GM18507 (cell line): ENCODE data around the gene MGRN1.

ENCODE experiments used
- DNase-seq: peaks from one replicate; pipeline ENCODE4 v3.0.0; 2011; ENCODE audit warnings: low read depth; ENCODE audit not compliant: insufficient read length; ENCODE audit errors: extremely low spot score
- FAIRE-seq: peaks from 2 replicates; lab custom pipeline; 2011; peaks lifted over from hg19 to GRCh38; lab: Jason Lieb, UNC

MGRN1 gene

GRCh38 chr16:4648917-4649316 is 24.3 kb downstream of the MGRN1 start:
- DNase-seq (no peak), FAIRE-seq (no peak)

DNA sequence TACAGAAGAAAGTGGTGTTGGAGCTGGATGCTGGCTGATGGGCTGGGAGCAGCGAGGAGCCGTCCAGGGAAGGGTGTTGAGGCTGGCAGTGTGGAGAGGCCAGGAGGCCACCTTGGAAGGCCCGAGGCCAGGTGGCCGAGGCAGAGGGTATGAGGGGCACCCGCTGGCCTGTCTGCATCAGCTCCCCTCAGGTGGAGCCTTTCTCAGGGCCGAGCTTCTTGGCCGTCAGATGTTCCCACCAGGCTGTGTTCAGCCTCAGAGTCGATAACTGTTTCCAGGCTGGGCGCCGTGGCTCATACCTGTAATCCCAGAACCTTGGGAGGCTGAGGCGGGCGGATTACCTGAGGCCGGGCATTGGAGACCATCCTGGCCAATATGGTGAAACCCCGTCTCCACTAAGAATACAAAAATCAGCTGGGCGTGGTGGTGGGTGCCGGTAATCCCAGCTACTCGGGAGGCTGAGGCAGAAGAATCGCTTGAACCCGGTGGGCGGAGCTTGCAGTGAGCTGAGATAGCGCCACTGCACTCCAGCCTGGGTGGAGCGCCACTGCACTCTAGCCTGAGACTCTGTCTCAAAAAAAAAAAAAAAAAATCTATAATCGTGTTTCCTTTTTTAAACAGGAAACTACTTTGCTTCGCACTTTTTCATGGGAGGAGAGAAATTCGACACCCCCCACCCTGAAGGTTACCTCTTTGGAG is 25.3 kb downstream of the MGRN1 start:
- FAIRE-seq: no peak

DNA sequence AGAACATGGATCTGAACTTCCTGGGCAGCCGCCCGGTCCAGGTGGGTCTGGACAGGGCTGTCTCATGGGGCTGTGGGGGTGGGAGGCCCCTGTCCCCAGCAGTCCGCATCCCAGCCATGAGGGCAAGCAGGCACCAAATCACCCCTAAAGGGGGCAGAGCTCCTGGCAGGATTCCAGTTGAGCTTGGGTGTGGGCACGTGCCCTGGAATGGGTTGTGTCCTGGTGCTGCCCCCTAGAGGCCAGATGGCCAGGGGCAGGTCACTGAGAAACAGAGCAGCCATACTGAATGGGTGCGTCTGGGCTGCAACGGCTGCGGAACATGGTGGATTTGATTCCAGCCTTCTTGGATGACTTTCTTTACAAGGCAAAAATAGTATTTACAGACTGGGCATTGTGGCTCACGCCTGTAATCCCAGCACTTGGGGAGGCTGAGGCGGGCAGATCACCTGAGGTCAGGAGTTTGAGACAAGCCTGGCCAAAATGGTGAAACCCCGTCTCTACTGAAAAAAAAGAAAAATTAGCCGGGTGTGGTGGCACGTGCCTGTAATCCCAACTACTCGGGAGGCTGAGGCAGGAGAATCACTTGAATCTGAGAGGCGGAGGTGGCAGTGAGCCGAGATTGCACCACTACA is 25.9 kb downstream of the MGRN1 start:
- peak; percentile 68 for DNase-seq
- FAIRE-seq: peak; percentile 44

More for the DNA sequence above, 25.3 kb downstream of the MGRN1 start:
- no peak for DNase-seq

DNA sequence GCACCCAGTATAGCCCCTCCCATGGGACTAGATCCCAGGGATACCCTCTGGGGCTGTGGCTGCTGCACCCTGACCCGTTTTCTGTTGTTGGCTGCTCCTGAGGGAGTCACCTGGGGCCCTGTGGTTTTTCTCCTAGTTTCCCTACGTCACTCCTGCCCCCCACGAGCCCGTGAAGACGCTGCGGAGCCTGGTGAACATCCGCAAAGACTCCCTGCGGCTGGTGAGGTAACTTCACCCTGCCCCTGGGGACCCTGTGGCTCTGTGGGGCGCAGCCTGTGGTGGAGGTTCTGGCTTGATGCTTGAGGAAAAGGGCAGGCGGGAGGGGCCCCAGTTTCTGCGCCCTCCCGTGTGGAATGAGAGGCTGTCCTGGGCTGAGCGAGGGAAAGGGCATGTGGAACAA is 27.2 kb downstream of the MGRN1 start:
- no peak for FAIRE-seq
- DNase-seq: no peak

DNA sequence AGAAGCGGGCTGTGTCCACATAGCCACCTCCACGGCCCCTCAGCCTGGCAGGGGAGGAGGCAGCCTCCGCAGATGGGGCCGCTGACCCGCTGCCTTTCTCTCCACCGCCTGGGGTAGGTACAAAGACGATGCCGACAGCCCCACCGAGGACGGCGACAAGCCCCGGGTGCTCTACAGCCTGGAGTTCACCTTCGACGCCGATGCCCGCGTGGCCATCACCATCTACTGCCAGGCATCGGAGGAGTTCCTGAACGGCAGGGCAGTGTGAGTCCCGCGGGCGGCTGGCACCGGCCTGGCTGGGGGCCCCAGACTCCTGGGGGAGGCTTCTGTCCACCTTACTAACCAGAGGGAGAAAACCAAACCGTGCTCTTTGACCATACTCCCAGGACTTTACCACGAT is 27.9 kb downstream of the MGRN1 start:
- DNase-seq: no peak
- no peak for FAIRE-seq

DNA sequence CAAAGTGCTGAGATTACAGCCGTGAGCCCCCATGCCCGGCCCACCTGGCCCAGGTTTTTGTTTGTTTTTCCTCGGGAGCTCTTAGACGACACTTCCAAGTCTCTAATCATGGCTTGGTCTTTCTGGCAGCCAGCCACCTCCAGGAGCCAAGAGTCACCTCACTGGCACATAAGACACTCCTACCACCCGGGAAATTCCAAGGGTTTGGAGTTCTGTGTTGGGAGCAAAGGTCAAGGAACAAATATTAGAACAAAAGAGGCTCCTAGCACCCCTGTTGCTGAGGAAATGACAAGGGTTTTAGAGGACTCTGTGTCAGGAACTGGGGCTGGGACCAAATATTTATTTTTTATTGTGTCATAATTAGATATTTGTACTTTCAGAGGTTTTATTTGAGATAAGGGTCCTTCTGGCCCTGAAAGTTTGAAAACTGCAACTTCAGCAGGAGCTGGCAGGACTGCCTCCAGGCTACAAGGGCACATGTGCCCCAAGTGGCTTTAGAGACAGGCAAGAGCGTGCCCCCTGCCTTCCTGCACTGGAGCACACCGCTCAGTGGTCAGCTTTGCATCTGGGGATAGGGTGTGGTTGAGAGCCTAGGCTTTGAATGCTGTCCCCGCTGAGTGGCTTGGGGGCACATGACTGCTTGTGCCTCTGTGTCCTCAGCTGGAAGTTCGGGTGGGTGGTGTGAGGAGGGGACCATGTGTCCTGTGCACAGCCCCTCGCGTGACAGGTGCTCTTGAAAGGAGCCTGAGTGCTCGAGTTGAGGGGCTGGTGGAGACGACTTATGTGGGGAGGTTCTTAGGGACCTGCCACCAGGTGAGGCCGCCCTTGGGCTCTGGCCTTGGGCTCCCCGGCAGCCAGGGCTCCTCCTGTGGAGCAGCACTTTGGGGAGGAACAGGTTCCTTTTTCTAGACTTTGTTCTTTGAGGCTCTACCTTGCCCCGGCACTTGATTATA is 29.7 kb downstream of the MGRN1 start:
- FAIRE-seq (no peak), DNase-seq (no peak)

DNA sequence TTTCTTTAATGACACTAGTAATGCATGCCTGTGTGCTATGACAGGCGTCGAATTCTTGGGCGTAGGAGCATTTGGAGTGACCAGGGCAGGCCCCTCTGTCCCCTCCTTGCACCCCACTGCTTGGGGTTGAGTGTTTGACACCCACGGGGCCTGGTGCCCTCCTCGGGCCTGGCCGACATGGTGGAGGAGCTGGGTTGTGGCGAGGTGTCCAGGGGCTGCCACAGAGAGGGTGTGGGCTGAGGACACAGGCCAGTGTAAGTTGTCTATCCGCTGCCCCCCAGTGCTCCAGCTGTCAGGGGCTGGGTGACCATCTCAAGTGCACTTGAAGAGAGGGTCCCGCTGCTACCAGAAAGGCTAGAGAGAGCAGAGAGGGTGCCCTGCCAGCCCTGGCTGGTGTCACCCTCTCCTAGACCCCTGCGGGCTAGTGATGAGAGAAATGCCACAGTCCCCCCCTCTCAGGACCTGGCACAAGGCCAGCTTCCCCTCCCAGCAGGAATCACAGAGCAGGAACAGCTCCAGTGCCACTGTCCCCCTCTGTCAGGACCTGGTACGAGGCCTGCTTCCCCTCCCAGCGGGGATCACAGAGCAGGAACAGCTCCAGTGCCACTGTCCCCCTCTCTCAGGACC is 30.5 kb downstream of the MGRN1 start:
- no peak for FAIRE-seq
- DNase-seq: no peak

DNA sequence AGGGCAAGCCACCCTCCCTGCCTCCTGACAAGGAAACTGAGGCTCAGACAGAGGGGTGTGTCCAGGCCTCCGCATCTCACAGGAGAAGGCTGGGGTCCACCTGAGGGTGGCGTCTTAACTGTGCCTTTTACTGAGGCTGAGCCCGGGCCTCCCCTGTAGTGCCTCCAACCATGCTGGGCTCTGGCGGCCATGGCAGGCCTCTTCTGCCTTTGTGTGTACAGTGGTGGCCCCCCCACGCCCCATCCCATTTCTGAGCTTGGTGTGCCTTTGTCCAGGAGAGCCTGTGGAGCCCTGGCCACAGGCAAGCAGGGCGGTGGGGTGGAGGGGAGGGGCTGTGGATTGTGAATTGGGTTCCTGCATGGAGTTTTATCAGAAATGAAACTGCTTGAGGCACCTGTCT is 31.2 kb downstream of the MGRN1 start:
- DNase-seq: no peak
- FAIRE-seq: no peak

DNA sequence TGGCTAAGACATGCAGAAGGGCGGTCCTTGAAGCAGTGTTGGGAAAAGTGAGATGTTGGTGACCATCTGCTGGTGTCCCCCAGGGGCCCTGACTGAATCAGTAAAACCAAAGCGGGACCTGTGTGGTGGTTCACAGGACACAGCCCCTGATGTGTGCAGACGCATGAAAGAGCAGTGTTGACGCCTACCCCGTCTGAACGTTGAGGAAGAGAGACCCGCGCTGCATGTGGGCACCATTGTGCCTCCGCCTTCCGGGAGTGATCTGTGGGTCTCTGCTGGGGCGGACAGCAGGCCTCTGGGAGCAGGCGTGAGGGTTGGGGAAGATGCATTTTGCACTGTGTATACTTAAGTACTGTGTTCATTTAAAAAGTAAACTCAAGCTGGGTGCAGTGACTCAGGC is 31.6 kb downstream of the MGRN1 start:
- no peak for FAIRE-seq
- no peak for DNase-seq

DNA sequence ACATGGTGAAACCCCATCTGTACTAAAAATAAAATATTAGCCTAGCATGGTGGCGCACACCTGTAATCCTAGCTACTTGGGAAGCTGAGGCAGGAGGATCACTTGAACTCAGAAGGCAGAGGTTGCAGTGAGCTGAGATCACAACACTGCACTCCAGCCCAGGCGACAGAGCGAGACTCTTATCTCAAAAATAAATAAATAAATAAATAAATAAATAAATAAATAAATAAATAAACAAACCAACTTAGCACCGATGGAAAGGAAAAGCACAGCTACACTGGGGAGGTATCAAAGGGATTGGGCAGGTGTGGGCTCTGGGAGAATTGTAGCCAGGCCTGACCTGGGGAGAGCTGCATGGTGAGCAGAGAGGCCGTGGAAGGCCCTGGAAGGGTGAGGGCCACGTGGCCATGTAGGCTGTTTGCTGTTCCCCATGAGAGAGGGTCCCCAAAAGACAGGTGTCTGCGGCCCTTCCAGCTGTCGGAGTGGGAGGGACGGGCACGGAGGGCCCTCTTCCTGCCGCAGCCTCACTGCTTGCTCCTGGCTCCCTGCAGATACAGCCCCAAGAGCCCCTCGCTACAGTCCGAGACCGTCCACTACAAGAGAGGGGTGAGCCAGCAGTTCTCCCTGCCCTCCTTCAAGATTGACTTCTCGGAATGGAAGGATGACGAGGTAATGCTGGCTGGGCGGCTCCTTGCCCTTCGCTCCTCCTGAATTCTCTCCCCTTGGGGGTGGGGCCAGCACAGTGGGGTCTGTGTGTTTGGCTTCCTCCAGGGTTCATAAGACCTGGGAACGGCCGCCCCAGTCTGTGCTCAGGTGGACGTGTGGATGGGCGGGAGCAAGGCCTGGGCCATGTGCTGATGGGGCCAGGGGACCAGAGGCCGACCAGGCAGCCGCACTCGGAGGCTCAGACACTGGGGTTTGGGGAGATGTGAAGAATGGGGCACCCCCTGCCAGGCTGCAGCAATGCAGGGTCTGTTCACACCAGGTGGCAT is 32.4 kb downstream of the MGRN1 start:
- DNase-seq (no peak), FAIRE-seq (no peak)

- DNase-seq (no peak), FAIRE-seq (no peak)
These were observed 35.0 kb downstream of the MGRN1 start for GRCh38 chr16:4659363-4660353.

DNA sequence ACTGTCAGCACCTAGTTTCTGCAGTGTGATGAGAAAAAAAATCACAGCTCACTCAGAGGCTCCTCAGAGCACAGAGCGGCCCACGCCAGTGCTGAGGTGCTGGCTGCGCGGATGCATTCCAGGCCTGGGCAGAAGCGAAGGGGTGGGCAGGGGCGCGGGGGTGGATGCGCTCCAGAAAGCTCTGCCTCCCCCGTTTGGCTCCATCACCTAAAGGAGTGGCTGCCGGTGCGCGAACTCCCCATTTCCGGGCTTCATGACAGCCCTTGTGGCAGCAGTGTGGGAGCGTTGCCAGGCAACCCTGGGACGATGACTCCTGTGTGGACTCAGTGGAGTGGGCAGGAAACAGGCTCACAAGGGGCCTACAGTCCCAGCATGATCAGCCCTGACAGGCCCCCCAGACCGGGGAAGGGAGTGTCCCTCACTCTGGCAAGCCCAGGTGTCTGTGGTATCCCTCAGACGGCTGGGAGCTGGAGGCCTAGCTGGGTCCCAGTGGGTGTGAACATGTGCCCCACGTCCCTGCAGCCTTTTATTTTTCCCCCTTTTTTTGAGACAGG is 35.9 kb downstream of the MGRN1 start:
- peak; percentile 45 for FAIRE-seq
- no peak for DNase-seq

GRCh38 chr16:4661661-4662060 is 37.0 kb downstream of the MGRN1 start:
- FAIRE-seq (no peak), DNase-seq (no peak)

GRCh38 chr16:4663465-4663776 is 38.8 kb downstream of the MGRN1 start:
- no peak for DNase-seq
- no peak for FAIRE-seq

GRCh38 chr16:4663777-4664465 is 39.3 kb downstream of the MGRN1 start:
- FAIRE-seq (no peak), DNase-seq (no peak)

DNA sequence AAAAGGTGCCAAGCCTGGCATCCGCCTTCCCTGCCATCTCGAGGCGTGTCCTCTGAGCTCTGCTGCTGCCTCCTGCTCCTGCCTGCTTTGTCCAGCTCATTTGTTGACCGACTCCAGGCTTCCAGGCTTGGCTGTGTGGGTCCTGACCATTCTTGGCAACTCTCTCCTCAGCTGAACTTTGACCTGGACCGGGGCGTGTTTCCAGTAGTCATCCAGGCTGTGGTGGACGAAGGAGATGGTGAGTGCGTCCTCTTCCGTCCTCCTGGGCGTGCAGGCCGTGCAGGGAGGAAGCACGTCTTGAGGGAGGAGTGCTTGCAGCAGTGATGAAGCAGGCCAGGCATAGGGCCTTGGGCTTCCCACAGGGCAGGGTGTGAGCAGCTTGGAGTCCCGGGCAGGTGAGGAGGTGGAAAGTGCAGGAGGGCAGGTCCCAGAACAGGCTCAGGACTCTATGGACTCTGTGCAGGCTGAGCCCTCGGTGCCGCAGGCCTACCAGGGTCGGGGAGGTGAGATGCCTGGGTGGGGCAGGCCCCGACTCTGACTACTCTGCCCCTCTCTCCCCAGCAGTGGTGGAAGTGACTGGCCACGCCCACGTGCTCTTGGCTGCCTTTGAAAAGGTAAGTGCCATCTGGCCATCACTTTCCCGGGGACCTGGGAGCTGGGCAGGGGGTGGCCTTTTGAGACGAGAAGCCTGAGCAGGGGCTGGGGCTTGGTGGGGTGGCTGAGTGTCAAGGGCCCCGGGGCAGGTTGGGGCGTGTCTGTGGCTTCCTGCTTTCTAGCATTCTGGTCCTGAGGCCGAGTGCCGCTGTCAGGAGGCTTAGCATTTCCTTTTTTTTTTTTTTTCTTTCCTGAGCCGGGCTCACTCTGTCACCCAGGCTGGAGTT is 40.2 kb downstream of the MGRN1 start:
- FAIRE-seq: peak; percentile 58

More for the DNA sequence above, 40.2 kb downstream of the MGRN1 start:
- DNase-seq: peak; percentile 42
